A673 (cell line): ENCODE measurements around the gene UHRF2.

Experiments
- CTCF ChIP-seq: fragments of 300-800, 200-600 bp; sonication (generic); conservative IDR thresholded peaks from 2 replicates; pipeline ENCODE4 v1.5.1; 2017; ENCODE audit warnings: low read depth, mild to moderate bottlenecking, antibody characterized with exemption, low read length, moderate library complexity, mixed read lengths
- EZH2 ChIP-seq: fragments of 200-600 bp; sonication (generic); IDR thresholded peaks from 2 replicates; pipeline ENCODE4 v1.6.1; 2017; ENCODE audit warnings: borderline replicate concordance, low read depth, mild to moderate bottlenecking, mixed read lengths, antibody characterized with exemption, low read length; ENCODE audit not compliant: poor library complexity, severe bottlenecking

GRCh38 chr9:6415266-6415665 is 2.3 kb downstream of the UHRF2 start:
- TF ChIP-seq CTCF (no peak), EZH2 (no peak)
